Activated T-cell treated with anti-CD3 and anti-CD28 coated beads, Interleukin-2, amount 50 U/mL, for 48 hours (primary cell): ENCODE data around the gene IMP4.

ENCODE experiments used
- DNase-seq, 2 experiments: peaks; one replicate each; pipeline ENCODE4 v3.0.0-alpha.2; 2020

The IMP4 gene

DNA sequence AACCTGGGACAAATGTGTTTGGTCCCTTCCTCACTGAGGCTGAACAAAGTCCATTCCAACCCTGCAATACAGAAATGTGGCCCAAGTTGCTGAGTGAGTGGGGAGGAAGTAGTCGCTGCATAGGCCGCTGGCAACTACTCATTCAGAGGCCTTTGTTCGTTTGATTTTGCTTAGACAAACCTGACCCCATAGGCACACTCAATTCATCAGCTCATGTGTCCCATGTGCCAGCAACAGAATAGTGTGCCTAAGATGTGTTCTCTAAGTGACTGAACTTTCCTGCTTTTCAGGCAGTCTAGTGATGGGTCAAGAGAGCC is 36.2 kb downstream of the IMP4 start:
- no peak for DNase-seq

DNA sequence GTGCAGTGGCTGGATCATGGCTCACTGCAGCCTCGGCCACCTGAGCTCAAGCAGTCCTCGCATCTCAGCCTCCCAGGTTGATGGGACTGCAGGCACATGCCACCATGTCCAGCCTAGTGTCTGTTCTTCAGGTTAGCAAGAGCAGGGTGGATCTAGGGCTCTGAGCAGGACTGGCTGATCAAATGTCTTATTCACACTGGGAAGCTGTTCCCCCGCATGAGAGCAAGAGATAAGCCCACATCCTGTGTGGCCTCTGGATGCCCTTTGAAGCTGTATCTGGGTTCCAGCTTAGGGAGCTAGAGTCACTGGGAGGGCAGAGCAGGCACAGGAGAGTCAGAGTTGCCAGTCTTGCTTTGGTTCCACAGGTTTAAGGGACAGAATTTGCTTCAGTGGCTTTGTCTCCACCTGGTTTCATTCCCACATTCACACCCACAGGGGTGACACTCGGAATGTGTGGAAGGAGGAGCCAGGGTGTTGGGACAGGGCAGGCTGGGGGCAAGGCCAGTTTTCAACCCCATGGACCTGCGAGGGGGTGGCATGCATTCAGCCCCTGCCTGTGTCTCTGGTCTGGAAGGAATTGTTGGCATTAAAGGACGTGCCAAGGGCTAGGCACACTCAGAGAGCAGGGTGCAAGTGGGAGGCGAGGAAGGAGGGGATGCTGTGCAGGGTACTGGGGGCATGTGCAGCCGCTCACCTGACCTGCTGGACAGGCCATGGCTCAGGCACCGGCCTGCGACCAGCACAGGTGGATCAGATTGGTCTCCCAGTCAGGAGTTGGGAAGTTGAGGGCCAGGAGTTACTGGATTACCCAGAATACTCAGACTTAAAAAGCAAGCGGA is 37.6 kb downstream of the IMP4 start:
- DNase-seq, result peak in 1 of 2 experiments; percentile 41

DNA sequence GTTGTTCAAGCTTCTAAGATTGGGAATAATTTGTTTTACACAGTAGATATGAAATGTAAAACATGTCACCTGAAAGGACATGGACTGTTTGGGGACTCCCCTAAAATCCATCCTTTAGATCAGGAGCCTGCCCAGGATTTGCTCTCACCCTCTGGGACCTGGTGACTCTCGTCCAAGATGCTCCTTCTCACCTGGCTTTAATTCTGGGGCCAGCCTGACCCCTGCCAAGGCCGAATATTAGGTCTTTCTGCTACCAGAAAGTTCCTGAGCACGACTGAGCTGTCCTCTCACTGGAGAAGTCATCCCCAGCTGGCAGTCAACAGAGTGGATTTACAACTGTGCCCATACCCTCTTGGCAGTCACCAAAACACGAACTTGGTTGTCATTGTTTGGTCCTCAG is 38.4 kb downstream of the IMP4 start:
- no peak for DNase-seq

DNA sequence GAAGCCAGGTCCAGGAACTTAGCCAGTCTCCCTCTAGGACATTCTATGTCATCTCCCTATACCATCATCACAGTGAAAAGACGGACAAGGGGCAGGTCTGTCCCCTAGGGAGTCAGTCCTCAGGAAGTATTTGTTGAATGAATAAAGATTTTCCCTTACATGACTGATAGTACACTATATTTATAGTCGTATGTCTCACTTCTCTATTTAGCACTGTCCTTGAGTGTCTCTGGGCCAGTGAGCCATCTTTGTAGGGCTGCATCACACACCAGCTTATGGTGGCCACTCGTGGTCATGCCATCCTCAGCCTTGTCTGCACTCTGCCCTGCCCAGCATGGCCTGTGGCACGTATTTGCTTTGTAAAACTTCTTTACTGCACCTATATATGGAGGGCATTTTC is 38.9 kb downstream of the IMP4 start:
- no peak for DNase-seq

DNA sequence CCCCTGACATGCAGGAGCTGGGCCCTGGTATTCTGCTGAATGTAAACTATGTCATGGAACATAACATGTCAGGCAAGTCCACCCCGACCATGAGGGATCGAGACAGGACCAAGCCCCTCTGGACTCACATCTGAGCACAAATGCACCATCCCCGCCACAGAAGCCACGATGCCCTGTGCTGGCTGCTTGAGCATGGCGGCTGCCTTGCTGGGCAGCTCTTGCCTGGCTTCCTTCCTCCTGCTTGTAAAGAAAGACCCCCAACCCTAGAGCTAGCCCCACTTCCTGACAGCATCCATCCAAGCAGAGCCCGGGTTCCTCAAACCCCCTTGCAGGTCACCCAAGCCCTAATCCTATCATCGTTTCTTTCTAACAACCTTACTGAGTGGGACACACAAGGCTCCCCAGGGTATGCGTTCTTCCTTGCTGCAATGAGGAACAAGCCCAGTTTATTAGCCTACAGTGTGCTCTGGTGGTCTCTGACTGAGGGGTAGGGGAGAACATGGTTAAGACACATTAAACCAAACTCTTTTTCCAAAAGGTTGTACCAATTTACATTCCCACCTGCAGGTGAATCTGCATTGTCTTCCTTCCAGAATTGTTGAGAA is 39.7 kb downstream of the IMP4 start:
- no peak for DNase-seq

DNA sequence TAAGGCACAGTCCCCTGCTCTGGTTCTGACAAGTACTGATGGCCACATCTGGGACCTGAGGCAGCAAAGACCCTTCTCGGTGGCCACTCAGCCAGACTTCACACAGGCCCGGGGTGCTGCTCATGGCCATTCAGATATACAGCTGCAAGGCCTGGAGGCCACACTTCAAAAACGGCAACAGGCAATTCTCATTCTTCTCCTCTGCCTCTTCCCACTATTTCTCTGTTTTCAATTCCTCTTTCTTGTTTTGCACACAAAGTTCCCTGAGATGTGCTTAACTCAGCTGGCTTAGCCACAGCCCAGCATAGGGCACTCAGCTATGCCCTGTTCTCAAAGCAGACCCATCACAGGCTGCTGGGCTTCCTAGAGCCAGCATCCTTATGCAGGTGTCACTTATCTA is 43.0 kb downstream of the IMP4 start:
- no peak for DNase-seq

DNA sequence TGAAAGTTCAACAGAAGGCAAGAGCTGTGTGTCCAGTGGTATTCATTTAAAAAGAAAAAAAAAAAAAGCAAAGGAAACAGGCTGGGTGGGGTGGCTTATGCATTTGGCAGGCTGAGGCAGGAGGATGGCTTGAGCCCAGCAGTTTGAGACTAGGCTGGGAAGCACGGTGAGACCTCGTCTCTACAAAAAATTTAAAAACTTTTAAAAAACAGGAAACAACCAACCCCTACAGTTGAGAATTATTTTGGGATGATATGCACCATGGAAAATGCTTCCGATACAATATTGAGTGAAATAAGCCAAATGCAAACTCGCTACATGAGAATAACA is 44.3 kb downstream of the IMP4 start:
- DNase-seq, result no peak

DNA sequence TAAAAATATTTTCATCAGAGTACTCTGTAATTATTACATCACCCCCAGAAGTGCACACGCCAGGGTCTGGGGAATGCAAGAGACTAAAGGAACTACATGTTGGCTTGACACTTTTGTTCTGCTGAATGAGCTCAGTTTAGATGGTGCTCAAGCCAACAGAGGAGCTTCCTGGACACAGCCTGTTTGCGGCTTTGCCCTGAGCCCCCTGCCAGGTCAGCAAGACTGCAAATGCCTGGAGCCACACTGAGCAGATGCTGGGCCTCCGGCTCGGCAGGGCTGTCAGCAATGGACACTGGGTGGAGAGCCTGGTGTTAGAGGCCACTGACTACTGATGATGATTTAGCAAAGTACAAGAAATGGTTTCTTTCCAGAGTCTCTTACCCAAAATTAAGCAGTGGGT is 45.1 kb downstream of the IMP4 start:
- DNase-seq, result no peak

DNA sequence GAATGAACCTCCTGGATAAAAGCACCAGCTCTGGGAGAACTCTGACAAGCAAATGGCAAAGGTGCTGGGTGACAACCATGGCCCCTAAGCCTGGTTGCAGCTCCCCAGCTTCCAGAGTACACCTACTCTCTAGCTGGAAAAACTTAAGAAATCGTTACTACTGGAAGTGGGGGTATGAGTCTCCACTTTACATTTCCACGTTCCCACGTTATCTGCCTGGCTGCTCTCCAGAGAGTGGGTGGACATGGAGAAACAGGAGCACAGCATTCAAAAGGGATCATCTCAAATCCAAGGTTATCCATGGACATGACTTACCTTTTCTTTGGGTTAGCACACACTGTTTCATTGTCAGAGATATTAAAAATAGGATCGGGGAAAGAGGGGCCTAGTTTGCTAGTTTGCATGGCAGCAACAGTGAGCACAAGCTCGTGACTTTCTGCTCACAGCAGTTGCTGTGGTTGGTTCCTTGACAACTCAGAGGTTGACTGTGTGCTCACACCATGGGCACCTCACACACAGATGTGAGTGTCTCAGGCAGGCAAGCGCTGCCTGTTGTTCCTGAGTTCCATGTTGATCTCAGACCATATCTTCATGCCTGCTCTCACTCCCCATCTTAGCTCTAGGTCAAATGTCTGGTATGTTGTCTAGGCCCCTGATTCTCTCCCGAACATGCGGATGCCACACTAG is 45.7 kb downstream of the IMP4 start:
- DNase-seq, result no peak

DNA sequence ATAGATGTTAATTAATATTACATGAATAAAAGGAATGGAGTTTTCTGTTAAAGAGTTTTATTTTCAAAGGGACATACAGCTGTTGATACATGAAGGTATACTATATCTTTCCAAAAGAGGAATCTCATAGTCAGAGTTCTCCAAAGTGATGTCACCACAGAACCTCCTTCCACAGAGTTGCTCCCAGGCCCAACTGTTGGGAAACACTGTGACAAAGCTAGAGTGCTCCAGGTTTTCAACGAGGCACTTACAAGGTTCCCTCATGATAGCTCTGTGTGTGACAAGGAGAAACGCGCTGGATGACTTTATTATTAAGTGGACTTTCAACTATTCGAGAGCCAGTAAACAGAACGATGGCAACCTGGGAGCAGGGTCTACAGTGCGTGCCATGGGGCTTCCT is 46.7 kb downstream of the IMP4 start:
- no peak for DNase-seq

DNA sequence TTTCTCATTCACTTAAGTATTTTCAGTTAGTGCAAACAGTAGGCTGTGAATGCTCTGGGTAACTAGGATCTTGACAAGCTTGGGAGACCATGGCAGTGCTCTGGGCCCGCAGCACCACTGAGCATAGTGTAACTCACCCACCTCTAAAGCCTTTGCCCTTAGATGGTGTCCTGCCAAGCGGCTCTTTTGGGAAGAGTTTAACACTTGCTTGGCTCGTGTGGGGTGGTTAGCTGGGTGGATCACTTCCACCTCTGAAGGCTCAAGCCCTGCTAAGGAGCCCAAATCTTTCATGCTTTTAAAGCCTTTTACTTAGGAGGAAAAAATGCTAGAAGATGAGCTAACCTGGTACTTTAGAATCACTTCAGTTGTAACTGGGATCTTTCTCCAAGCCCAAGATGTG is 47.1 kb downstream of the IMP4 start:
- no peak for DNase-seq

DNA sequence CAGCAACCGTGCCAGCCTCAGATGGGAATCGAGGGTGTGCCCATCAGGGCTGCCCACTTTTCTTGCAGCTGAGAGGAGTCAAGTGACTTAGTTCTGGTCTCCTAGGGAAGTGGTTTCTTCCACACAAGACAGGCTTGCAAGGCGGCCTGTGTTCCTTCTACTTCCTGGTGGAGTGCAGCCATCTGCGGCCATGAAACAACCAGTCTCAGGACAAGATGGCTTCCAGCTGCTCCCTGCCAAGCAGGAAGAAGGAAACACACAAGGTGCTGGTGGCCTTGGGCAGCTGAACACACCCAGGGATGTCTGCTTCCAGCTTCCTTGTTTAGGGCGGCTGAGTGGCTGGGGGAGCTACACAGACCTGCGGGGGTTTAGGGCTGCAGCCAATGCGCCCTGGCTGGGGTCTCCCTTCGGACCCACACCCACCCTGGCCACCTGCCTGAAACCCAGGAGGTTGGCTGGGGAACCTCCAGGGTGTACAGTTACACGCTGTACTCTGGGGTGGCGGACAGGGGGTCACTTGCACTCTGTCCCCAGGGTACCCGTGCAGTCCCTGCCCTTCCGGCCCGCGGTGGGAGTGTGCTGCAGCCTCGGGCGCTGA is 47.9 kb downstream of the IMP4 start:
- DNase-seq, result no peak

DNA sequence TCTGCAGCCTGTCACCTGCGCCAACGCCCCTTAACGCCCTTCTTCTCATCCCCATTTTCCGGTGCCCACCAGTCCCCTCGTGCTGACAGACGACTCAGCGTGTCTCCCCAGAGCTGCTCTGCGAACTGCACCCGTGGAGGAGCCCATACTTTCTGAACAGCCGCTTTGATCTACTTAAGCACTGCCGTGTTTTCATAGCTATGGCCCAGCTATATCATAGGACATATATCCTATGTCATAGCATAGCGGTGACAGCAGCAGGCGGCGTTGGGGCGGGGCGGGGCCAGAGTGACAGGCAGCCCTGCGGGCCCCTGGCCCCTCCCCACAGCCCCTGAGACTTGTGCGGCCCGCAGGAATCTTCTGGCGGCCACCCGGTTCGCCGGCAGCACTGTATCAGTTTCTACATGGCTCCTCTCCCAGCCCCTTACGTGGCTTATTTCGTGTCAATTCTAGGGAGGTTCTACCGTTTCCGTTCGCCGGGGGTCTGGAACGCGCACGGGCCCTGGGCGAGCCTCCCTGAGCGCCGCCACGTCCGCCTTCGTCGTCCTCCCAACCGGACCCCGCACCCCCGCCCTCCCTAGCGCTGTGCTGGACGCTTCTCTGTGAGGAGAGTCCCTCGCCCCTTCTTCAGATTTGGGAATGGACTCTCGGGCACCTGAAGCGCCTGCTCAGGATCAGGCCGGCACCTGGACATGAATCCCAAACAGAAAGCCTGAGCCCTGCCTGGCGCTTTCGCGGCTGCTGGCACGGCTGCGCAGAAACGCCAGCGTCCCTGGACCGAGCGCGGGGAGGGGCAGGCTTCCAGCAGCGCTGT is 48.6 kb downstream of the IMP4 start:
- DNase-seq, result peak; percentile 81 to 85

DNA sequence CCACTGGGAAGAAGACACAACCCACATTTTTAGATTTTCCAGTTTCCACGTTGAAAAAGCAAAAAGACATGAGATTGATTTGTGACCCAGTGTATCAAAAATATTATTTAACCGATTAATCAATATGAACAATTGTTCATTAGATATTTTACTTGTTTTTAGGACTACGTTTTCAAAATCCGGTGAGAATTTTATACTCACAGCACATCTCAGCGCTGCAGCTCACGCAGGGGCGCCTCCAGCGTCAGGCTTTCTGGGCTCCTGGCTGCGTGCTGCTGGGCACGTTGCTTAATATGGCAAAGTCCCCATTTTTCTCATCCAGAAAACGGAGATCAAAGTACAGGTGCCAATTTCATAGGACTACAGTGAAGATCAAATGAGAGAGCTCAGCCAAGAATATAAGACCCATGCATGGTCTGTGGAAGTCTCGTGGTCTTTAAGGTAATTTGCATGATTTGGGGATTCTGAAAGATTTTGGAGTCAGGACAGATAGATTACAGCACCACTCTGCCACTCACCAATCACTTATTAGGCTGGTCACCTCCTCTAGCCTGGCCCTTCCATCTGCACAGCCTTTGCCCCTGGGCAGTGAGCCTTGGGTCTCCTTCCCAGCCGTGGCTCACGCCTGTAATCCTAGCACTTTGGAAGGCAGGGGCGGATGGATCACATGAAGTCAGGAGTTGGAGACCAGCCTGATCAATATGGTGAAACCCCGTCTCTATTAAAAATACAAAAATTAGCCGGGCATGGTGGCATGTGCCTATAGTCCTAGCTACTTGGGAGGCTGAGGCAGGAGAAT is 49.4 kb downstream of the IMP4 start:
- no peak for DNase-seq

DNA sequence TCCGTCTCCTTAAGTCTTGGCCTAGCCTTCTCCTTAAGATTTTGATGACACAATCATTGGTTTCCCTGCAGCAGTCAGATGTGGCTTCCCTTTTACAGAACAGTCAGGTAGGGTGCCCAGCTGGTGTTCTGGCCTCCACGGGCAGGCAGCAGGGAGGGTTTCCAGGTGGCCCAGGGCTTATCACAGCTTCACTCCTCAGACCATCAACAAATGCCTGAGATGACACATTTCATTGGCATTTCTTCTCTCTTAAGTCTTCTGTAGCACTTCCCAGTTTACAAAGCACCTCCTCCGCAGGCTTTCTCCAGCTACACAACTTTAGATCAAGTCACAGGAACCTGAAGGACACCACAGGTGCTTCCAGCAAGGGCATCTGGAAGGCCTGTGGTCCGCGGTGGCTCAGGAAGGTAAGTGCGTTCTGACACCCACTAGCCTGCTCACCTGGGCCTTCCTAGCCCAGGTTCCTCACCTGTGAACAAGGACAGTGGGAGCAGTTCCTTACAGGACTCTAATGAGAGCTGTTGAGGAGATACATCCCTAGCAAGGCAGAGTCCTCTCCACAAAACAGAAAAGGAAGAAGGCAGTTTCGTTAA is 50.7 kb downstream of the IMP4 start:
- no peak for DNase-seq
